HepG2 (cell line): Measurements from ENCODE around the gene ABCB6. TPM values are rescaled to one million over a fixed set of nuclear protein-coding genes. Genes with fewer than 3 reads are reported as not detected.

Experiments used
- CCAR2 ChIP-seq: fragments of 200-400 bp; formaldehyde crosslinking; optimal IDR thresholded peaks from 2 replicates; pipeline ENCODE3; 2018; ENCODE audit warnings: low read depth, mild to moderate bottlenecking, low read length, moderate library complexity
- DR1 ChIP-seq: sonication (generic); formaldehyde crosslinking; IDR thresholded peaks from 2 replicates; pipeline ENCODE4 v1.8.0; 2021; ENCODE audit warnings: mild to moderate bottlenecking, missing genetic modification reagents, inconsistent platforms
- NBN ChIP-seq: fragments of 450-650 bp; conservative IDR thresholded peaks from 2 replicates; pipeline ENCODE4 v1.6.1; 2017
- SATB2 ChIP-seq: sonication (generic); formaldehyde crosslinking; IDR thresholded peaks from 2 replicates; pipeline ENCODE4 v1.5.0; 2020; ENCODE audit warnings: missing genetic modification reagents
- ZFP90 ChIP-seq: sonication (generic); formaldehyde crosslinking; IDR thresholded peaks from 2 replicates; pipeline ENCODE4 v1.8.0; 2022; ENCODE audit warnings: missing genetic modification reagents, mild to moderate bottlenecking, inconsistent platforms, borderline replicate concordance
- ZKSCAN5 ChIP-seq: sonication (generic); formaldehyde crosslinking; IDR thresholded peaks from 2 replicates; pipeline ENCODE4 v1.5.1; 2020; ENCODE audit warnings: mild to moderate bottlenecking, missing genetic modification reagents
- ZNF10 ChIP-seq: sonication (generic); formaldehyde crosslinking; IDR thresholded peaks from 2 replicates; pipeline ENCODE4 v1.4.0; 2020; ENCODE audit warnings: mild to moderate bottlenecking, low read depth, missing genetic modification reagents, borderline replicate concordance
- ZNF644 ChIP-seq: IDR thresholded peaks from 2 replicates; pipeline ENCODE4 v1.6.1; 2016; ENCODE audit warnings: low read depth
- ZNF749 ChIP-seq: sonication (generic); formaldehyde crosslinking; IDR thresholded peaks from 2 replicates; pipeline ENCODE4 v1.8.0; 2022; ENCODE audit warnings: mild to moderate bottlenecking, missing genetic modification reagents, moderate library complexity, borderline replicate concordance
- polyA plus RNA-seq, 8 experiments: library from polyadenylated mRNA; depleted of rRNA in 3 of 8; stranded (reverse) in 7 of 8; unstranded in 1 of 8; fragments of >200 nt; fragmentation: Illumina TruSeq in 4 of 8; extraction: Trizol in 4 of 8; gene quantifications; 2 replicates each; pipeline versions ENCODE4 v1.2.1 to v1.2.3, GENCODE V29; 2011 to 2016; ENCODE audit warnings: low read depth in 4 of 8, missing spikeins in 1 of 8, mixed read lengths in 1 of 8; ENCODE audit not compliant: insufficient read depth in 1 of 8
- total RNA-seq, 5 experiments: library from RNA; depleted of rRNA; stranded (reverse); fragments of >200 nt; fragmentation: Illumina TruSeq; extraction: Trizol; gene quantifications; 2 replicates each; pipeline ENCODE4 v1.2.3, GENCODE V29; 2016; ENCODE audit warnings: low read depth in 1 of 5
- TF ChIP-seq, protein P1 (sequence below): sonication (generic); formaldehyde crosslinking; IDR thresholded peaks from 2 replicates; pipeline ENCODE4 v1.4.0; 2020; ENCODE audit warnings: missing genetic modification reagents, borderline replicate concordance
- TF ChIP-seq, protein P2 (sequence below): sonication (generic); formaldehyde crosslinking; IDR thresholded peaks from 2 replicates; pipeline ENCODE4 v1.5.0; 2020; ENCODE audit warnings: mild to moderate bottlenecking, missing genetic modification reagents, moderate library complexity
- TF ChIP-seq, protein P3 (sequence below): sonication (generic); formaldehyde crosslinking; IDR thresholded peaks from 2 replicates; pipeline ENCODE4 v1.4.0; 2020; ENCODE audit warnings: missing genetic modification reagents, mild to moderate bottlenecking, borderline replicate concordance
- TF ChIP-seq, protein P4 (sequence below): sonication (generic); formaldehyde crosslinking; IDR thresholded peaks from 2 replicates; pipeline ENCODE4 v1.4.0; 2020; ENCODE audit warnings: missing genetic modification reagents, low read depth, mild to moderate bottlenecking, borderline replicate concordance
- TF ChIP-seq, protein P5 (sequence below): sonication (generic); formaldehyde crosslinking; IDR thresholded peaks from 2 replicates; pipeline ENCODE4 v1.9.0; 2021; ENCODE audit warnings: missing genetic modification reagents, borderline replicate concordance

The ABCB6 gene
- total and polyA plus RNA-seq, 2 of the 13 experiments (the other 11 are each of a cell fraction or from before 2014, with no cell fraction given) = 91.1 to 137 TPM

DNA sequence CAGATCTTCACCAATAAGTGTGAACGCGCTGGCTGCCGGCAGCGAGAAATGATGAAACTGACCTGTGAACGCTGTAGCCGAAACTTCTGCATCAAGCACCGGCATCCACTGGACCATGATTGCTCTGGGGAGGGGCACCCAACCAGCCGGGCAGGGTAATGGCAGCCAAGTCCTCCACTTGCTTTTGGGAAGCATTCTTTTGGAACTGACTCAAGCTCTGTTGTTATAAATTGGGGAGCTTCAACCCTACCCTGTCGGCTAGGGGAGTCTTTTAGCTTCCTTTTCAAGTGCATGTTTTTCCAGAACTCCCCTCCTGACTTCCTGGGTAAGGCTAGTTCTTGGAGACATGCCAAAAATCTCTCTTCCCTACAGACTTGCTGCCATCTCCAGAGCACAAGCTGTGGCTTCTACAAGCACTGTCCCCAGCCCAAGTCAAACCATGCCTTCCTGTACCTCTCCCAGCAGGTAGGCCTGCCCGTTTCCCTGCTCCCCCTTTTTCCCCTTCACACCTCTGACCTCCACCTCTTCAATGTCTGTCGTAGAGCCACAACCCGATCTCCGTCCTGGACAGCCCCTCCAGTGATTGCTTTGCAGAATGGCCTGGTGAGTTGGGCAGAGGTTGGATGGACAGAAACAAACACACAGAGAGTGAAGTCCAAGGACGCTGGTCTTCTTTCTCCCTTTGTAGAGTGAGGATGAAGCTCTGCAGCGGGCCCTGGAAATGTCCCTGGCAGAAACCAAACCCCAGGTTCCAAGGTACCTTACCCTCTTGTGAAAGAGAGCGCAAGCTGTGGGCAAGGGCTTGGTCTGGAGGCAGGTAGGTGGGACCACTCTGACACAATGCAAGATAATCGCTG lies 10.6 kb downstream of the ABCB6 start (continued):
- TF ChIP-seq NBN = no peak
- no peak for TF ChIP-seq DR1 (CRISPR knock-in tag)
- TF ChIP-seq, protein P1, sequence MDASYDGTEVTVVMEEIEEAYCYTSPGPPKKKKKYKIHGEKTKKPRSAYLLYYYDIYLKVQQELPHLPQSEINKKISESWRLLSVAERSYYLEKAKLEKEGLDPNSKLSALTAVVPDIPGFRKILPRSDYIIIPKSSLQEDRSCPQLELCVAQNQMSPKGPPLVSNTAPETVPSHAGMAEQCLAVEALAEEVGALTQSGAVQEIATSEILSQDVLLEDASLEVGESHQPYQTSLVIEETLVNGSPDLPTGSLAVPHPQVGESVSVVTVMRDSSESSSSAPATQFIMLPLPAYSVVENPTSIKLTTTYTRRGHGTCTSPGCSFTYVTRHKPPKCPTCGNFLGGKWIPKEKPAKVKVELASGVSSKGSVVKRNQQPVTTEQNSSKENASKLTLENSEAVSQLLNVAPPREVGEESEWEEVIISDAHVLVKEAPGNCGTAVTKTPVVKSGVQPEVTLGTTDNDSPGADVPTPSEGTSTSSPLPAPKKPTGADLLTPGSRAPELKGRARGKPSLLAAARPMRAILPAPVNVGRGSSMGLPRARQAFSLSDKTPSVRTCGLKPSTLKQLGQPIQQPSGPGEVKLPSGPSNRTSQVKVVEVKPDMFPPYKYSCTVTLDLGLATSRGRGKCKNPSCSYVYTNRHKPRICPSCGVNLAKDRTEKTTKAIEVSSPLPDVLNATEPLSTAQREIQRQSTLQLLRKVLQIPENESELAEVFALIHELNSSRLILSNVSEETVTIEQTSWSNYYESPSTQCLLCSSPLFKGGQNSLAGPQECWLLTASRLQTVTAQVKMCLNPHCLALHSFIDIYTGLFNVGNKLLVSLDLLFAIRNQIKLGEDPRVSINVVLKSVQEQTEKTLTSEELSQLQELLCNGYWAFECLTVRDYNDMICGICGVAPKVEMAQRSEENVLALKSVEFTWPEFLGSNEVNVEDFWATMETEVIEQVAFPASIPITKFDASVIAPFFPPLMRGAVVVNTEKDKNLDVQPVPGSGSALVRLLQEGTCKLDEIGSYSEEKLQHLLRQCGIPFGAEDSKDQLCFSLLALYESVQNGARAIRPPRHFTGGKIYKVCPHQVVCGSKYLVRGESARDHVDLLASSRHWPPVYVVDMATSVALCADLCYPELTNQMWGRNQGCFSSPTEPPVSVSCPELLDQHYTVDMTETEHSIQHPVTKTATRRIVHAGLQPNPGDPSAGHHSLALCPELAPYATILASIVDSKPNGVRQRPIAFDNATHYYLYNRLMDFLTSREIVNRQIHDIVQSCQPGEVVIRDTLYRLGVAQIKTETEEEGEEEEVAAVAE = peak; percentile 43; the same call in 1 of the 2 replicates
- no peak for TF ChIP-seq ZFP90 (CRISPR knock-in tag)
- TF ChIP-seq, protein P2, sequence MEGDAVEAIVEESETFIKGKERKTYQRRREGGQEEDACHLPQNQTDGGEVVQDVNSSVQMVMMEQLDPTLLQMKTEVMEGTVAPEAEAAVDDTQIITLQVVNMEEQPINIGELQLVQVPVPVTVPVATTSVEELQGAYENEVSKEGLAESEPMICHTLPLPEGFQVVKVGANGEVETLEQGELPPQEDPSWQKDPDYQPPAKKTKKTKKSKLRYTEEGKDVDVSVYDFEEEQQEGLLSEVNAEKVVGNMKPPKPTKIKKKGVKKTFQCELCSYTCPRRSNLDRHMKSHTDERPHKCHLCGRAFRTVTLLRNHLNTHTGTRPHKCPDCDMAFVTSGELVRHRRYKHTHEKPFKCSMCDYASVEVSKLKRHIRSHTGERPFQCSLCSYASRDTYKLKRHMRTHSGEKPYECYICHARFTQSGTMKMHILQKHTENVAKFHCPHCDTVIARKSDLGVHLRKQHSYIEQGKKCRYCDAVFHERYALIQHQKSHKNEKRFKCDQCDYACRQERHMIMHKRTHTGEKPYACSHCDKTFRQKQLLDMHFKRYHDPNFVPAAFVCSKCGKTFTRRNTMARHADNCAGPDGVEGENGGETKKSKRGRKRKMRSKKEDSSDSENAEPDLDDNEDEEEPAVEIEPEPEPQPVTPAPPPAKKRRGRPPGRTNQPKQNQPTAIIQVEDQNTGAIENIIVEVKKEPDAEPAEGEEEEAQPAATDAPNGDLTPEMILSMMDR = no peak
- TF ChIP-seq ZKSCAN5 (CRISPR knock-in tag) = no peak
- TF ChIP-seq, protein P3, sequence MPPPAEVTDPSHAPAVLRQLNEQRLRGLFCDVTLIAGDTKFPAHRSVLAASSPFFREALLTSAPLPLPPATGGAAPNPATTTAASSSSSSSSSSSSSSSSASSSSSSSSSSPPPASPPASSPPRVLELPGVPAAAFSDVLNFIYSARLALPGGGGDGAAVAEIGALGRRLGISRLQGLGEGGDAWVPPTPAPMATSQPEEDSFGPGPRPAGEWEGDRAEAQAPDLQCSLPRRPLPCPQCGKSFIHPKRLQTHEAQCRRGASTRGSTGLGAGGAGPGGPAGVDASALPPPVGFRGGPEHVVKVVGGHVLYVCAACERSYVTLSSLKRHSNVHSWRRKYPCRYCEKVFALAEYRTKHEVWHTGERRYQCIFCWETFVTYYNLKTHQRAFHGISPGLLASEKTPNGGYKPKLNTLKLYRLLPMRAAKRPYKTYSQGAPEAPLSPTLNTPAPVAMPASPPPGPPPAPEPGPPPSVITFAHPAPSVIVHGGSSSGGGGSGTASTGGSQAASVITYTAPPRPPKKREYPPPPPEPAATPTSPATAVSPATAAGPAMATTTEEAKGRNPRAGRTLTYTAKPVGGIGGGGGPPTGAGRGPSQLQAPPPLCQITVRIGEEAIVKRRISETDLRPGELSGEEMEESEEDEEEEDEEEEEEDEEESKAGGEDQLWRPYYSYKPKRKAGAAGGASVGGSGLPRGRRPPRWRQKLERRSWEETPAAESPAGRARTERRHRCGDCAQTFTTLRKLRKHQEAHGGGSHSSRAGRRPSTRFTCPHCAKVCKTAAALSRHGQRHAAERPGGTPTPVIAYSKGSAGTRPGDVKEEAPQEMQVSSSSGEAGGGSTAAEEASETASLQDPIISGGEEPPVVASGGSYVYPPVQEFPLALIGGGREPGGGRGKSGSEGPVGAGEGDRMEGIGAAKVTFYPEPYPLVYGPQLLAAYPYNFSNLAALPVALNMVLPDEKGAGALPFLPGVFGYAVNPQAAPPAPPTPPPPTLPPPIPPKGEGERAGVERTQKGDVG = peak; percentile 18; the same call in 1 of the 2 replicates
- TF ChIP-seq CCAR2 = peak; percentile 26
- peak; percentile 23; the same call in 1 of the 2 replicates for TF ChIP-seq ZNF749 (CRISPR knock-in tag)
- no peak for TF ChIP-seq SATB2
- TF ChIP-seq, protein P4, sequence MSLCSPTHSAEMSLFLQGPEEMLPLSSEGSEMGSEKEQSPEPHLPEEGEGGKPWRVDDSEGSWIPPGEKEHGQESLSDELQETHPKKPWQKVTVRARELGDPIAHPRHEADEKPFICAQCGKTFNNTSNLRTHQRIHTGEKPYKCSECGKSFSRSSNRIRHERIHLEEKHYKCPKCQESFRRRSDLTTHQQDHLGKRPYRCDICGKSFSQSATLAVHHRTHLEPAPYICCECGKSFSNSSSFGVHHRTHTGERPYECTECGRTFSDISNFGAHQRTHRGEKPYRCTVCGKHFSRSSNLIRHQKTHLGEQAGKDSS (CRISPR knock-in tag) = peak; percentile 94
- no peak for TF ChIP-seq ZNF10 (CRISPR knock-in tag)
- TF ChIP-seq, protein P5, sequence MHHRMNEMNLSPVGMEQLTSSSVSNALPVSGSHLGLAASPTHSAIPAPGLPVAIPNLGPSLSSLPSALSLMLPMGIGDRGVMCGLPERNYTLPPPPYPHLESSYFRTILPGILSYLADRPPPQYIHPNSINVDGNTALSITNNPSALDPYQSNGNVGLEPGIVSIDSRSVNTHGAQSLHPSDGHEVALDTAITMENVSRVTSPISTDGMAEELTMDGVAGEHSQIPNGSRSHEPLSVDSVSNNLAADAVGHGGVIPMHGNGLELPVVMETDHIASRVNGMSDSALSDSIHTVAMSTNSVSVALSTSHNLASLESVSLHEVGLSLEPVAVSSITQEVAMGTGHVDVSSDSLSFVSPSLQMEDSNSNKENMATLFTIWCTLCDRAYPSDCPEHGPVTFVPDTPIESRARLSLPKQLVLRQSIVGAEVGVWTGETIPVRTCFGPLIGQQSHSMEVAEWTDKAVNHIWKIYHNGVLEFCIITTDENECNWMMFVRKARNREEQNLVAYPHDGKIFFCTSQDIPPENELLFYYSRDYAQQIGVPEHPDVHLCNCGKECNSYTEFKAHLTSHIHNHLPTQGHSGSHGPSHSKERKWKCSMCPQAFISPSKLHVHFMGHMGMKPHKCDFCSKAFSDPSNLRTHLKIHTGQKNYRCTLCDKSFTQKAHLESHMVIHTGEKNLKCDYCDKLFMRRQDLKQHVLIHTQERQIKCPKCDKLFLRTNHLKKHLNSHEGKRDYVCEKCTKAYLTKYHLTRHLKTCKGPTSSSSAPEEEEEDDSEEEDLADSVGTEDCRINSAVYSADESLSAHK (CRISPR knock-in tag) = no peak
- TF ChIP-seq ZNF644 (CRISPR knock-in tag) = peak; percentile 99
